A673 (cell line): Measurements from ENCODE around the gene XIST.

ENCODE experiments used
- CTCF ChIP-seq: fragments of 300-800, 200-600 bp; sonication (generic); conservative IDR thresholded peaks from 2 replicates; pipeline ENCODE4 v1.5.1; 2017; ENCODE audit warnings: low read depth, mild to moderate bottlenecking, antibody characterized with exemption, low read length, moderate library complexity, mixed read lengths
- EZH2 ChIP-seq: fragments of 200-600 bp; sonication (generic); IDR thresholded peaks from 2 replicates; pipeline ENCODE4 v1.6.1; 2017; ENCODE audit warnings: borderline replicate concordance, low read depth, mild to moderate bottlenecking, mixed read lengths, antibody characterized with exemption, low read length; ENCODE audit not compliant: poor library complexity, severe bottlenecking

DNA sequence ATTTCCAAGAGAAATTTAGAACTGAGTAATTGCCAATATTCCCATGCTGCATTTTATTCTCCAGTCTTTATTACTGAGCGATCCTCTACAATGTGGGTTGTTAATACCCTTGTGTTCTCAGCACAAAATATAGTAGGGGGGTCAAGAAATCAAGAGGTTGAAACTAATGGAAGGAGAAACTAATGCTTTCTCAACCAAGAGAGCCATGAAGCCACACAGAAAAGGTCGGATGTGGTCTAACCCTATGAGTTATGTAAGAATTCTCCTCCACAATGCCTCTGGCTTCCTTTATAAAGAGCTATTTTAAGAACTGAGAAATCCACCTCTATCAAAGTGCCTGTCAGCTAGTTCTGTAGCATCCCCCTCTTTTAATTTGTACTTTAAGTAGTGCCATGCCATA lies 21.0 kb downstream of the XIST start:
- TF ChIP-seq CTCF = no peak
- TF ChIP-seq EZH2 = no peak
